Suprapubic skin (tissue), 3 donors: ENCODE data around the gene CCT2.

Source experiments
- POLR2AphosphoS5 ChIP-seq, 3 donors: sonication (generic); formaldehyde crosslinking; IDR thresholded peaks; one replicate each; pipeline ENCODE4 v1.6.1; 2017; ENCODE audit warnings: antibody characterized with exemption in 3 of 3
- TF ChIP-seq, protein P1 (sequence below), 2 donors: fragments of 200-600 bp in 1 of 2; fragments of 450-650 bp in 1 of 2; sonication (generic) in 1 of 2; IDR thresholded peaks; one replicate each; pipeline ENCODE4 v1.5.1; 2016 to 2019; ENCODE audit warnings: antibody characterized with exemption in 2 of 2, mild to moderate bottlenecking in 1 of 2, moderate library complexity in 1 of 2

DNA sequence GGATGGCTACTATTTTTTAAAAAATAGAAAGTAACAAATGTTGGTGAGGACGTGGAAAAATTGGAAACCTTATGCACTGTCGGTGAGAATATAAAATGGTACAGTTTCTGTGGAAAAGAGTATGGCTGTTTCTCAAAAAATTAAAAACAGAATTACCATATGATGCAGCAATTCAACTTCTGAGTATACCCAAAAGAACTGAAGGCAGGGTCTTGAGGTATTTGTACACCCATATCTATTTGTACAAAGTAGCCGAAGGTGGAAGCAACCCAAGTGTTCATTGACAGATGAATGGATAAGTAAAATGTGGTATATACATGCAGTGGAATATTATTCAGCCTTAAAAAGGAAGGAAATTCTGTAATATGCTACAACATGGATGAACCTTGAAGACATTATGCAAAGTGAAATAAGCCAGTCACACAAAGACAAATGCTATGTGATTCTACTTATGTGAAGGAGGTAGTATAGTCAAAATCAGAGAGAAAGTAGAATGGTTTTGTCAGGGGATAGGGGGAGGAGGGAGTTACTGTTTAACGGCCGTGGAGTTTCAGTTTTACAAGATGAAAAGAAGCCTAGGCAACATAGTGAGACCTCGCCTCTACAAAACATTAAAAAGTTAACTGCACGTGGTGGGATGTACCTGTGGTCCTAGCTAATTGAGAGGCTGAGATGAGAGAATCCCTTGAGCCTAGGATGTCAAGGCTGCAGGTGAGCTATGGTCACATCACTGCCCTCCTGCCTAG is 38.4 kb upstream of the CCT2 start:
- no peak for TF ChIP-seq POLR2AphosphoS5 (IDR thresholded peaks at IDR 0.05)
- TF ChIP-seq, protein P1, sequence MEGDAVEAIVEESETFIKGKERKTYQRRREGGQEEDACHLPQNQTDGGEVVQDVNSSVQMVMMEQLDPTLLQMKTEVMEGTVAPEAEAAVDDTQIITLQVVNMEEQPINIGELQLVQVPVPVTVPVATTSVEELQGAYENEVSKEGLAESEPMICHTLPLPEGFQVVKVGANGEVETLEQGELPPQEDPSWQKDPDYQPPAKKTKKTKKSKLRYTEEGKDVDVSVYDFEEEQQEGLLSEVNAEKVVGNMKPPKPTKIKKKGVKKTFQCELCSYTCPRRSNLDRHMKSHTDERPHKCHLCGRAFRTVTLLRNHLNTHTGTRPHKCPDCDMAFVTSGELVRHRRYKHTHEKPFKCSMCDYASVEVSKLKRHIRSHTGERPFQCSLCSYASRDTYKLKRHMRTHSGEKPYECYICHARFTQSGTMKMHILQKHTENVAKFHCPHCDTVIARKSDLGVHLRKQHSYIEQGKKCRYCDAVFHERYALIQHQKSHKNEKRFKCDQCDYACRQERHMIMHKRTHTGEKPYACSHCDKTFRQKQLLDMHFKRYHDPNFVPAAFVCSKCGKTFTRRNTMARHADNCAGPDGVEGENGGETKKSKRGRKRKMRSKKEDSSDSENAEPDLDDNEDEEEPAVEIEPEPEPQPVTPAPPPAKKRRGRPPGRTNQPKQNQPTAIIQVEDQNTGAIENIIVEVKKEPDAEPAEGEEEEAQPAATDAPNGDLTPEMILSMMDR (IDR thresholded peaks at IDR 0.05) = no peak
